ENCODE data around the gene SUFU.

- TF ChIP-seq CTCF (IDR thresholded peaks at IDR 0.05) (peak in 1 of 4 experiments; percentile 14), POLR2AphosphoS5 (IDR thresholded peaks at IDR 0.05) (peak in 2 of 4 donors; percentile 42 to 57), POLR2A (IDR thresholded peaks at IDR 0.05) (no peak), EP300 (IDR thresholded peaks at IDR 0.05) (no peak)
These were observed 165.7 kb downstream of the SUFU start for GRCh38 chr10:102669206-102670064.

Measured in sigmoid colon (tissue), 4 donors.